SK-N-MC (cell line): Measurements from ENCODE around the gene TM7SF2.

ENCODE experiments used
- EZH2 ChIP-seq: fragments of 200-600 bp; sonication (generic); IDR thresholded peaks from one replicate; pipeline ENCODE4 v1.6.1; 2017; ENCODE audit warnings: antibody characterized with exemption
- POLR2AphosphoS5 ChIP-seq: IDR thresholded peaks from 2 replicates; pipeline ENCODE4 v1.6.1; 2012; ENCODE audit warnings: mild to moderate bottlenecking, low read depth, low read length, borderline replicate concordance

GRCh38 chr11:65078151-65078550, 33.5 kb upstream of the TM7SF2 start:
- no peak for TF ChIP-seq POLR2AphosphoS5
- TF ChIP-seq EZH2, result no peak
